K562 (cell line): Measurements from ENCODE around the gene OPRL1. TPM values are rescaled to one million over a fixed set of nuclear protein-coding genes. Genes with fewer than 3 reads are reported as not detected.

Experiments used
- EP400 ChIP-seq: fragments of 450-650 bp; IDR thresholded peaks from 2 replicates; pipeline ENCODE4 v1.6.1; 2017; ENCODE audit warnings: antibody characterized with exemption, mild to moderate bottlenecking, moderate library complexity
- NFIC ChIP-seq: fragments of 450-650 bp; IDR thresholded peaks from 2 replicates; pipeline ENCODE4 v1.6.1; 2017; ENCODE audit warnings: mild to moderate bottlenecking, inconsistent platforms
- NFYB ChIP-seq: IDR thresholded peaks from 2 replicates; pipeline ENCODE4 v1.6.1; 2011; ENCODE audit warnings: mild to moderate bottlenecking, moderate library complexity; ENCODE audit not compliant: insufficient read length; ENCODE audit errors: extremely low read depth
- NR2C1 ChIP-seq, 2 experiments: fragments of 450-650 bp; IDR thresholded peaks; 2 replicates each; pipeline ENCODE4 v1.6.1; 2017; ENCODE audit warnings: mild to moderate bottlenecking in 2 of 2, antibody characterized with exemption in 1 of 2, inconsistent platforms in 1 of 2, missing compliant biosample characterization in 1 of 2, missing genetic modification characterization in 1 of 2
- PCBP1 ChIP-seq: fragments of 200-400 bp; formaldehyde crosslinking; IDR thresholded peaks from 2 replicates; pipeline ENCODE4 v1.6.1; 2018; ENCODE audit warnings: mild to moderate bottlenecking, low read depth, low read length; ENCODE audit not compliant: poor library complexity, severe bottlenecking
- RBM25 ChIP-seq: fragments of 200-400 bp; formaldehyde crosslinking; IDR thresholded peaks from 2 replicates; pipeline ENCODE4 v1.6.1; 2018; ENCODE audit warnings: low read length, low read depth, moderate library complexity; ENCODE audit not compliant: severe bottlenecking
- SMAD4 ChIP-seq: fragments of 250-450 bp; sonication (Bioruptor Pico); conservative IDR thresholded peaks from 2 replicates; pipeline ENCODE4 v1.8.0; 2021; ENCODE audit warnings: inconsistent platforms, mild to moderate bottlenecking, moderate library complexity
- SRSF9 ChIP-seq: fragments of 200-400 bp; formaldehyde crosslinking; IDR thresholded peaks from 2 replicates; pipeline ENCODE4 v1.6.1; 2017; ENCODE audit warnings: low read depth, low read length, borderline replicate concordance
- TCF7L2 ChIP-seq: fragments of 150-350 bp; IDR thresholded peaks from 2 replicates; pipeline ENCODE4 v1.6.1; 2016; ENCODE audit warnings: low read depth, mild to moderate bottlenecking, low read length, moderate library complexity
- TSC22D4 ChIP-seq: fragments of 450-650 bp; IDR thresholded peaks from 2 replicates; pipeline ENCODE4 v1.6.1; 2016; ENCODE audit warnings: missing genetic modification characterization, missing biosample characterization, control low read depth
- ZNF121 ChIP-seq: sonication (generic); formaldehyde crosslinking; conservative IDR thresholded peaks from 2 replicates; pipeline ENCODE4 v1.8.0; 2022; ENCODE audit warnings: missing genetic modification reagents
- ZNF282 ChIP-seq: sonication (generic); formaldehyde crosslinking; IDR thresholded peaks from 2 replicates; pipeline ENCODE4 v1.8.1; 2023; ENCODE audit warnings: missing genetic modification reagents
- ZNF324 ChIP-seq: fragments of 250-450 bp; sonication (Bioruptor Pico); IDR thresholded peaks from 2 replicates; pipeline ENCODE4 v1.4.0; 2020; ENCODE audit warnings: mild to moderate bottlenecking
- polyA plus RNA-seq, 8 experiments: library from polyadenylated mRNA; depleted of rRNA in 4 of 8; stranded (reverse) in 5 of 8; unstranded in 3 of 8; fragments of >200 nt; fragmentation: Nextera tagmentation in 2 of 8; fragmentation: Illumina TruSeq in 1 of 8; extraction: Ambion mirVana in 2 of 8; extraction: Trizol in 1 of 8; gene quantifications; 2 replicates each; pipeline versions ENCODE4 v1.2.1 to v1.2.3, GENCODE V29; 2011 to 2014; ENCODE audit warnings: inconsistent platforms in 1 of 8, missing spikeins in 1 of 8
- total RNA-seq, 7 experiments: library from RNA; depleted of rRNA in 6 of 7; stranded (reverse); fragments of >200 nt in 6 of 7; fragmentation: Illumina TruSeq in 2 of 7; extraction: Trizol in 2 of 7; gene quantifications; 2 replicates each; pipeline versions ENCODE4 v1.2.1 to v1.2.3, GENCODE V29; 2011 to 2021; ENCODE audit warnings: low replicate concordance in 1 of 7
- TF ChIP-seq, protein P1 (sequence below): sonication (generic); formaldehyde crosslinking; IDR thresholded peaks from 2 replicates; pipeline ENCODE4 v1.8.1; 2022; ENCODE audit warnings: missing genetic modification reagents
- TF ChIP-seq, protein P2 (sequence below): fragments of 450-650 bp; IDR thresholded peaks from 2 replicates; pipeline ENCODE4 v1.6.1; 2016; ENCODE audit warnings: missing biosample characterization, missing genetic modification characterization
- TF ChIP-seq, protein P3 (sequence below): fragments of 450-650 bp; IDR thresholded peaks from 2 replicates; pipeline ENCODE4 v1.6.1; 2016
- TF ChIP-seq, protein P4 (sequence below), 2 experiments: fragments of 450-650 bp in 1 of 2; sonication (generic) in 1 of 2; formaldehyde crosslinking in 1 of 2; IDR thresholded peaks; 2 replicates each; pipeline versions ENCODE4 v1.7.1 to v1.9.0; 2016 to 2022; ENCODE audit warnings: inconsistent platforms in 1 of 2, mild to moderate bottlenecking in 1 of 2, missing genetic modification reagents in 1 of 2

Gene OPRL1
- total and polyA plus RNA-seq, 9 of the 15 experiments (the other 6 are each of a cell fraction or from before 2014, with no cell fraction given) = 0.06 to 0.33 (median 0.11) TPM; not detected in 2

DNA sequence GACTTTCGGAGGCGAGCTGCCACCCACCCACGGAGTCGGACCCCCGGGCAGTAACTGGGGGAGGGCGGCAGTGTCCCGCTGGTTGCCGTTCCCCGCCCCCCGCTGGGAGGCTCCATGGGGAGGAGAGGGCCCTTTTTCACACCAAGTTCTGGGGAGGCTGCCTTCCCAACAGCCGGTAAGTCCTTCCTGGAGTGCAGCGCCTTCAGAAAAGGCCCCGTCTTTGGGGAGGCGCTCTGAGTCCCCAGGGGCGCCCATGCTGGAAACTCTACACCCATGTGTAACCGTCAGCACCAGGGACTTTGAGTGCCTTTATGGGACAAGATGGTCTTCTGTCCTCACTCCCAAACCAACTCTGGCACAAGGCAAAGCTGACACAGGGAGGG, 30.0 kb upstream of the OPRL1 start (continued):
- no peak for TF ChIP-seq NR2C1 (IDR thresholded peaks at IDR 0.05)
- no peak for TF ChIP-seq NR2C1 (tag; IDR thresholded peaks at IDR 0.05)
- TF ChIP-seq, protein P1, sequence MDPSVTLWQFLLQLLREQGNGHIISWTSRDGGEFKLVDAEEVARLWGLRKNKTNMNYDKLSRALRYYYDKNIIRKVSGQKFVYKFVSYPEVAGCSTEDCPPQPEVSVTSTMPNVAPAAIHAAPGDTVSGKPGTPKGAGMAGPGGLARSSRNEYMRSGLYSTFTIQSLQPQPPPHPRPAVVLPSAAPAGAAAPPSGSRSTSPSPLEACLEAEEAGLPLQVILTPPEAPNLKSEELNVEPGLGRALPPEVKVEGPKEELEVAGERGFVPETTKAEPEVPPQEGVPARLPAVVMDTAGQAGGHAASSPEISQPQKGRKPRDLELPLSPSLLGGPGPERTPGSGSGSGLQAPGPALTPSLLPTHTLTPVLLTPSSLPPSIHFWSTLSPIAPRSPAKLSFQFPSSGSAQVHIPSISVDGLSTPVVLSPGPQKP = no peak
- no peak for TF ChIP-seq EP400
- no peak for TF ChIP-seq RBM25
- TF ChIP-seq SMAD4 = 0 out of 2 replicates have a peak, but pooled peaks have one; percentile 17
- no peak for TF ChIP-seq PCBP1
- no peak for TF ChIP-seq ZNF121 (CRISPR knock-in tag)
- TF ChIP-seq, protein P2, sequence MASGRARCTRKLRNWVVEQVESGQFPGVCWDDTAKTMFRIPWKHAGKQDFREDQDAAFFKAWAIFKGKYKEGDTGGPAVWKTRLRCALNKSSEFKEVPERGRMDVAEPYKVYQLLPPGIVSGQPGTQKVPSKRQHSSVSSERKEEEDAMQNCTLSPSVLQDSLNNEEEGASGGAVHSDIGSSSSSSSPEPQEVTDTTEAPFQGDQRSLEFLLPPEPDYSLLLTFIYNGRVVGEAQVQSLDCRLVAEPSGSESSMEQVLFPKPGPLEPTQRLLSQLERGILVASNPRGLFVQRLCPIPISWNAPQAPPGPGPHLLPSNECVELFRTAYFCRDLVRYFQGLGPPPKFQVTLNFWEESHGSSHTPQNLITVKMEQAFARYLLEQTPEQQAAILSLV (tag) = no peak
- no peak for TF ChIP-seq ZNF282 (CRISPR knock-in tag)
- TF ChIP-seq, protein P3, sequence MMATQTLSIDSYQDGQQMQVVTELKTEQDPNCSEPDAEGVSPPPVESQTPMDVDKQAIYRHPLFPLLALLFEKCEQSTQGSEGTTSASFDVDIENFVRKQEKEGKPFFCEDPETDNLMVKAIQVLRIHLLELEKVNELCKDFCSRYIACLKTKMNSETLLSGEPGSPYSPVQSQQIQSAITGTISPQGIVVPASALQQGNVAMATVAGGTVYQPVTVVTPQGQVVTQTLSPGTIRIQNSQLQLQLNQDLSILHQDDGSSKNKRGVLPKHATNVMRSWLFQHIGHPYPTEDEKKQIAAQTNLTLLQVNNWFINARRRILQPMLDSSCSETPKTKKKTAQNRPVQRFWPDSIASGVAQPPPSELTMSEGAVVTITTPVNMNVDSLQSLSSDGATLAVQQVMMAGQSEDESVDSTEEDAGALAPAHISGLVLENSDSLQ = no peak
- TF ChIP-seq, protein P4, sequence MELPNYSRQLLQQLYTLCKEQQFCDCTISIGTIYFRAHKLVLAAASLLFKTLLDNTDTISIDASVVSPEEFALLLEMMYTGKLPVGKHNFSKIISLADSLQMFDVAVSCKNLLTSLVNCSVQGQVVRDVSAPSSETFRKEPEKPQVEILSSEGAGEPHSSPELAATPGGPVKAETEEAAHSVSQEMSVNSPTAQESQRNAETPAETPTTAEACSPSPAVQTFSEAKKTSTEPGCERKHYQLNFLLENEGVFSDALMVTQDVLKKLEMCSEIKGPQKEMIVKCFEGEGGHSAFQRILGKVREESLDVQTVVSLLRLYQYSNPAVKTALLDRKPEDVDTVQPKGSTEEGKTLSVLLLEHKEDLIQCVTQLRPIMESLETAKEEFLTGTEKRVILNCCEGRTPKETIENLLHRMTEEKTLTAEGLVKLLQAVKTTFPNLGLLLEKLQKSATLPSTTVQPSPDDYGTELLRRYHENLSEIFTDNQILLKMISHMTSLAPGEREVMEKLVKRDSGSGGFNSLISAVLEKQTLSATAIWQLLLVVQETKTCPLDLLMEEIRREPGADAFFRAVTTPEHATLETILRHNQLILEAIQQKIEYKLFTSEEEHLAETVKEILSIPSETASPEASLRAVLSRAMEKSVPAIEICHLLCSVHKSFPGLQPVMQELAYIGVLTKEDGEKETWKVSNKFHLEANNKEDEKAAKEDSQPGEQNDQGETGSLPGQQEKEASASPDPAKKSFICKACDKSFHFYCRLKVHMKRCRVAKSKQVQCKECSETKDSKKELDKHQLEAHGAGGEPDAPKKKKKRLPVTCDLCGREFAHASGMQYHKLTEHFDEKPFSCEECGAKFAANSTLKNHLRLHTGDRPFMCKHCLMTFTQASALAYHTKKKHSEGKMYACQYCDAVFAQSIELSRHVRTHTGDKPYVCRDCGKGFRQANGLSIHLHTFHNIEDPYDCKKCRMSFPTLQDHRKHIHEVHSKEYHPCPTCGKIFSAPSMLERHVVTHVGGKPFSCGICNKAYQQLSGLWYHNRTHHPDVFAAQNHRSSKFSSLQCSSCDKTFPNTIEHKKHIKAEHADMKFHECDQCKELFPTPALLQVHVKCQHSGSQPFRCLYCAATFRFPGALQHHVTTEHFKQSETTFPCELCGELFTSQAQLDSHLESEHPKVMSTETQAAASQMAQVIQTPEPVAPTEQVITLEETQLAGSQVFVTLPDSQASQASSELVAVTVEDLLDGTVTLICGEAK (IDR thresholded peaks at IDR 0.05) = 0 out of 2 replicates have a peak, but pooled peaks have one; percentile 22
- TF ChIP-seq, protein P4 (CRISPR knock-in tag; IDR thresholded peaks at IDR 0.05) = no peak
- no peak for TF ChIP-seq TSC22D4 (tag)
- no peak for TF ChIP-seq SRSF9
- no peak for TF ChIP-seq NFYB
- no peak for TF ChIP-seq NFIC
- no peak for TF ChIP-seq TCF7L2
- TF ChIP-seq ZNF324 = no peak
